DOHH2 (cell line): Measurements from ENCODE around the gene PDE1C.

ENCODE experiments used
- H3F3A ChIP-seq: fragments of 200-600 bp; sonication (generic), shearing (Covaris generic); 2 replicates; pipeline ENCODE4 v1.6.0; 2016; ENCODE audit warnings: antibody characterized with exemption, mild to moderate bottlenecking; ENCODE audit not compliant: control insufficient read depth, insufficient read depth
- H3K27ac ChIP-seq: fragments of 200-600 bp; sonication (generic); 2 replicates; pipeline ENCODE4 v1.5.1; 2014; ENCODE audit warnings: low read depth, mild to moderate bottlenecking, low read length, moderate library complexity
- H3K27me3 ChIP-seq: fragments of 200-600 bp; sonication (generic); 2 replicates; pipeline ENCODE4 v1.6.1; 2014; ENCODE audit warnings: mild to moderate bottlenecking, low read length, mixed read lengths; ENCODE audit not compliant: control insufficient read depth
- H3K36me3 ChIP-seq: fragments of 200-600 bp; sonication (generic); 2 replicates; pipeline ENCODE4 v1.6.1; 2014; ENCODE audit warnings: mild to moderate bottlenecking, low read length, moderate library complexity, mixed read lengths; ENCODE audit not compliant: control insufficient read depth
- H3K4me1 ChIP-seq: fragments of 200-600 bp; sonication (generic); 2 replicates; pipeline ENCODE4 v1.6.1; 2014; ENCODE audit warnings: mild to moderate bottlenecking, low read length, mixed read lengths; ENCODE audit not compliant: control insufficient read depth
- H3K4me2 ChIP-seq: fragments of 200-600 bp; sonication (generic); 2 replicates; pipeline ENCODE4 v1.6.0; 2014; ENCODE audit warnings: mild to moderate bottlenecking, low read length, moderate library complexity
- H3K4me3 ChIP-seq: fragments of 200-600 bp; sonication (generic); 2 replicates; pipeline ENCODE4 v1.5.1; 2014; ENCODE audit warnings: mild to moderate bottlenecking, low read length, mixed read lengths
- H3K79me2 ChIP-seq: fragments of 200-600 bp; sonication (generic); 2 replicates; pipeline ENCODE4 v1.6.1; 2014; ENCODE audit warnings: mild to moderate bottlenecking, low read length, mixed read lengths; ENCODE audit not compliant: control insufficient read depth
- H3K9me2 ChIP-seq: fragments of 200-600 bp; sonication (generic); replicated peaks from 2 replicates; pipeline ENCODE4 v1.6.1; 2014; ENCODE audit warnings: mild to moderate bottlenecking, low read length, mixed read lengths; ENCODE audit not compliant: control insufficient read depth
- H3K9me3 ChIP-seq: fragments of 200-600 bp; sonication (generic); 2 replicates; pipeline ENCODE4 v1.6.1; 2014; ENCODE audit warnings: antibody characterized with exemption, low read length, mixed read lengths; ENCODE audit not compliant: control insufficient read depth, insufficient read depth
- H4K20me1 ChIP-seq: fragments of 200-600 bp; sonication (generic); 2 replicates; pipeline ENCODE4 v1.6.0; 2014; ENCODE audit warnings: low read depth, mild to moderate bottlenecking, antibody characterized with exemption, low read length, moderate library complexity; ENCODE audit not compliant: control insufficient read depth, insufficient read depth
- EZH2phosphoT487 ChIP-seq: fragments of 200-600 bp; sonication (generic); IDR thresholded peaks from 2 replicates; pipeline ENCODE4 v1.6.1; 2017; ENCODE audit warnings: borderline replicate concordance, mild to moderate bottlenecking, antibody characterized with exemption, low read length, moderate library complexity, mixed read lengths
- TF ChIP-seq, protein P1 (sequence below): fragments of 200-600 bp; sonication (generic); IDR thresholded peaks from one replicate; pipeline ENCODE4 v1.5.1; 2014; ENCODE audit warnings: antibody characterized with exemption, mild to moderate bottlenecking, low read depth, low read length; ENCODE audit not compliant: poor library complexity, severe bottlenecking

PDE1C gene

GRCh38 chr7:32066441-32066840 is 3.8 kb downstream of the PDE1C start:
- Histone ChIP-seq H3K4me1 (no peaks in the 10 kb centered on the region), H3F3A (no peaks in the 10 kb centered on the region), H3K4me2 (no peak overlapping the region), H3K9me3 (no peaks in the 10 kb centered on the region), H3K4me3 (no peak overlapping the region), H3K36me3 (no peaks in the 10 kb centered on the region), H3K9me2 (no peaks in the 10 kb centered on the region), H3K27me3 (no peaks in the 10 kb centered on the region), H3K79me2 (no peaks in the 10 kb centered on the region), H4K20me1 (no peaks in the 10 kb centered on the region), H3K27ac (no peak overlapping the region)
- TF ChIP-seq, protein P1, sequence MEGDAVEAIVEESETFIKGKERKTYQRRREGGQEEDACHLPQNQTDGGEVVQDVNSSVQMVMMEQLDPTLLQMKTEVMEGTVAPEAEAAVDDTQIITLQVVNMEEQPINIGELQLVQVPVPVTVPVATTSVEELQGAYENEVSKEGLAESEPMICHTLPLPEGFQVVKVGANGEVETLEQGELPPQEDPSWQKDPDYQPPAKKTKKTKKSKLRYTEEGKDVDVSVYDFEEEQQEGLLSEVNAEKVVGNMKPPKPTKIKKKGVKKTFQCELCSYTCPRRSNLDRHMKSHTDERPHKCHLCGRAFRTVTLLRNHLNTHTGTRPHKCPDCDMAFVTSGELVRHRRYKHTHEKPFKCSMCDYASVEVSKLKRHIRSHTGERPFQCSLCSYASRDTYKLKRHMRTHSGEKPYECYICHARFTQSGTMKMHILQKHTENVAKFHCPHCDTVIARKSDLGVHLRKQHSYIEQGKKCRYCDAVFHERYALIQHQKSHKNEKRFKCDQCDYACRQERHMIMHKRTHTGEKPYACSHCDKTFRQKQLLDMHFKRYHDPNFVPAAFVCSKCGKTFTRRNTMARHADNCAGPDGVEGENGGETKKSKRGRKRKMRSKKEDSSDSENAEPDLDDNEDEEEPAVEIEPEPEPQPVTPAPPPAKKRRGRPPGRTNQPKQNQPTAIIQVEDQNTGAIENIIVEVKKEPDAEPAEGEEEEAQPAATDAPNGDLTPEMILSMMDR: no peak
- no peak for TF ChIP-seq EZH2phosphoT487

DNA sequence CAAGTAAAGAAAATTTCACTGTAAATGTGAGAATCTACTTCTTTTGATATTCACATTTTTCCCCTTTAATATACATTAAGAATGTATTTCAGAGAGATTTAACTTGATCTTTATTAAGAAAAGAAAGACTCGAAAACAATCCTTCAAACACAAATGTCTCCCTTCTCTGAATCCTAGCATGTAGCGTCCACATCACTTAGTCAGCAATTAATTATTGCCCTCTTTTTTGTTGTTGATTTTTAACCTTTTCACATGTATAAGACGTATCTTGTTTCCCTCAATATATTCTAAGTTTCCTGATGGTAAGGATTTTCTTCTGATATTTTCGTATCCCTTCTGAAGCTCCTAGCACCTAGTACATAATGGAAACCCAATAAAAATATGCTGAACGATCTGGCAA is 6.6 kb downstream of the PDE1C start:
- Histone ChIP-seq H3K9me2 (no peaks in the 10 kb centered on the region), H4K20me1 (no peaks in the 10 kb centered on the region), H3K79me2 (no peaks in the 10 kb centered on the region), H3K4me2 (no peak overlapping the region), H3K9me3 (no peaks in the 10 kb centered on the region), H3F3A (no peaks in the 10 kb centered on the region), H3K4me3 (no peak overlapping the region), H3K4me1 (no peaks in the 10 kb centered on the region), H3K27me3 (no peaks in the 10 kb centered on the region), H3K36me3 (no peaks in the 10 kb centered on the region), H3K27ac (no peak overlapping the region)
- TF ChIP-seq, protein P1: no peak
- TF ChIP-seq EZH2phosphoT487: no peak

DNA sequence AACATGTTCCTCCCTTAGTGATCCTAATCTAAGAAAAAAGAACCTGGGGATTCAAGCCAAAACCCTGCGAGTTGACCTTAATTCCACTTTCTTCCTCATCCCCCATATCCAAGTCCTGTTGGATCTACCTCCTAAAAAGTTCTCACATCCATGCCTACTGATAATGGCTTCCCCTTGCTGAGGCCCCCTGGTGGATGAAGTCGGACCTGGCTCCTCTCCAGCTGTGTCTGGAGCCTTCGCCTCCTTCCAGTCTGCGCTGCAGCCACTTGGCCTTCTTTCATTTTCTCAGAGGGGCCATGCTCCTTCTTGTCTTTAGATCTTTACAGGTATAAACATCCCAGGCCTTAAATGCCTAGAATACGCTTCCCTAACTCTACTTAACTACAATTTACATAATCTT is 8.1 kb downstream of the PDE1C start:
- Histone ChIP-seq H3K4me1 (no peaks in the 10 kb centered on the region), H3K4me3 (no peak overlapping the region), H3K27ac (no peak overlapping the region), H3F3A (no peaks in the 10 kb centered on the region), H3K9me3 (no peaks in the 10 kb centered on the region), H3K9me2 (no peaks in the 10 kb centered on the region), H3K4me2 (no peak overlapping the region), H3K79me2 (no peaks in the 10 kb centered on the region), H4K20me1 (no peaks in the 10 kb centered on the region), H3K36me3 (no peaks in the 10 kb centered on the region), H3K27me3 (no peaks in the 10 kb centered on the region)
- TF ChIP-seq, protein P1: peak; percentile 84
- no peak for TF ChIP-seq EZH2phosphoT487

DNA sequence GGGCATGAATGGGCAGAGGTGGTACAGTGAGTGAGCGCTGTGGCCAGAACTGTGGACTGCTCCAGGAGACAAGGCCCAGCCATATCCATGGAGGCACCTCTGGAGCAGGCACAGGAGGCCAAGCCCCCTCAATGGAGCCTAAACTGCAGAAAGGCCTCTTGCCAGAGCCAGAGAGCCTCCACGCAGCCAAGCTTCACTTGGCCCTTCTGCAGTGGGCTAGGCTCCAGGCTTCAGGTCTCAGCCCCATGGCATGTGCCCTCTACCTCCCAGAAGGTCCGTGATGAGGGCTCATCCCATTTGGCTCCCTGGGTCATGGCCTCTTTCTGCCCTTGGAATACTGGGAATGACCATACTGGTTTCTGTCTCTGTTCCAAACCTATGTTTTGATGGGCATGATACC is 8.9 kb downstream of the PDE1C start:
- Histone ChIP-seq H4K20me1 (no peaks in the 10 kb centered on the region), H3K4me1 (no peaks in the 10 kb centered on the region), H3K4me3 (no peak overlapping the region), H3K36me3 (no peaks in the 10 kb centered on the region), H3K4me2 (no peak overlapping the region), H3K9me3 (no peaks in the 10 kb centered on the region), H3K9me2 (no peaks in the 10 kb centered on the region), H3F3A (no peaks in the 10 kb centered on the region), H3K27ac (no peak overlapping the region), H3K79me2 (no peaks in the 10 kb centered on the region), H3K27me3 (no peaks in the 10 kb centered on the region)
- TF ChIP-seq EZH2phosphoT487: no peak
- TF ChIP-seq, protein P1: no peak
